Mammary epithelial cell (primary cell): ENCODE measurements around the gene OTC.

Experiments used
- CTCF ChIP-seq, 2 donors: IDR thresholded peaks in 1 of 2; conservative IDR thresholded peaks in 1 of 2; 2 replicates each; pipeline ENCODE4 v1.5.1; 2011 to 2012; ENCODE audit warnings: inconsistent platforms in 2 of 2, low read length in 2 of 2, mild to moderate bottlenecking in 2 of 2, control low read depth in 1 of 2, low read depth in 1 of 2; ENCODE audit not compliant: insufficient read depth in 1 of 2; ENCODE audit errors: extremely low read depth in 1 of 2
- EZH2 ChIP-seq: IDR thresholded peaks from 2 replicates; pipeline ENCODE4 v1.6.1; 2012; ENCODE audit warnings: low read length, inconsistent platforms, borderline replicate concordance

GRCh38 chrX:38426785-38427184, 74.4 kb downstream of the OTC start:
- TF ChIP-seq CTCF (conservative IDR thresholded peaks at IDR 0.05 in 1 of 2, IDR thresholded peaks at IDR 0.05 in 1 of 2; ENCODE audit: extremely low read depth in 1 of 2, insufficient read depth in 1 of 2, low read depth in 1 of 2, low read length in 2 of 2) (no peak), EZH2 (no peak)
